ENCODE measurements around the gene KRT81. TPM values are rescaled to one million over a fixed set of nuclear protein-coding genes. Genes with fewer than 3 reads are reported as not detected.

Gene KRT81
- total RNA-seq, 1 donor from 2014 or later, result not detected

GRCh38 chr12:52250048-52250990, 41.0 kb downstream of the KRT81 start:
- H3K9me3 Mint-ChIP-seq (ENCODE audit: unreplicated experiment), result no peaks in the 10 kb centered on the region
- peaks cover 20% of the 10 kb centered on the region for H3K27me3 Mint-ChIP-seq (ENCODE audit: unreplicated experiment)
- no peaks in the 10 kb centered on the region for H3K36me3 Mint-ChIP-seq (ENCODE audit: low read depth, unreplicated experiment)
- DNase-seq (ENCODE audit: low spot score), result peak; percentile 58
- H3K4me3 Mint-ChIP-seq (ENCODE audit: unreplicated experiment), result no peak overlapping the region
- H3K4me1 Mint-ChIP-seq (ENCODE audit: unreplicated experiment), result peaks cover 8% of the 10 kb centered on the region
- TF ChIP-seq CTCF (IDR thresholded peaks at IDR 0.05; ENCODE audit: unreplicated experiment), result no peak
- peak overlapping the region; percentile 36 for H3K27ac Mint-ChIP-seq (ENCODE audit: unreplicated experiment)

- Mint-ChIP-seq H3K27me3 (ENCODE audit: unreplicated experiment) (peaks cover 20% of the 10 kb centered on the region), H3K4me3 (ENCODE audit: unreplicated experiment) (peak overlapping the region; percentile 62), H3K27ac (ENCODE audit: unreplicated experiment) (peak overlapping the region; percentile 1), H3K9me3 (ENCODE audit: unreplicated experiment) (no peaks in the 10 kb centered on the region), H3K36me3 (ENCODE audit: low read depth, unreplicated experiment) (no peaks in the 10 kb centered on the region), H3K4me1 (ENCODE audit: unreplicated experiment) (peaks cover 8% of the 10 kb centered on the region)
- TF ChIP-seq CTCF (IDR thresholded peaks at IDR 0.05; ENCODE audit: unreplicated experiment), result no peak
- DNase-seq (ENCODE audit: low spot score), result no peak
Observed at GRCh38 chr12:52249511-52250047, 41.8 kb downstream of the KRT81 start.

- Mint-ChIP-seq H3K27me3 (ENCODE audit: unreplicated experiment) (peaks cover 21% of the 10 kb centered on the region), H3K4me3 (ENCODE audit: unreplicated experiment) (peak overlapping the region; percentile 62), H3K27ac (ENCODE audit: unreplicated experiment) (no peak overlapping the region), H3K9me3 (ENCODE audit: unreplicated experiment) (no peaks in the 10 kb centered on the region), H3K36me3 (ENCODE audit: low read depth, unreplicated experiment) (no peaks in the 10 kb centered on the region), H3K4me1 (ENCODE audit: unreplicated experiment) (peaks cover 8% of the 10 kb centered on the region)
- TF ChIP-seq CTCF (IDR thresholded peaks at IDR 0.05; ENCODE audit: unreplicated experiment), result no peak
- DNase-seq (ENCODE audit: low spot score), result no peak
Observed at GRCh38 chr12:52248541-52249461, 42.5 kb downstream of the KRT81 start.

- TF ChIP-seq CTCF (IDR thresholded peaks at IDR 0.05; ENCODE audit: unreplicated experiment), result no peak
- Mint-ChIP-seq H3K36me3 (ENCODE audit: low read depth, unreplicated experiment) (no peaks in the 10 kb centered on the region), H3K4me3 (ENCODE audit: unreplicated experiment) (no peak overlapping the region), H3K9me3 (ENCODE audit: unreplicated experiment) (no peaks in the 10 kb centered on the region), H3K27me3 (ENCODE audit: unreplicated experiment) (peaks cover 21% of the 10 kb centered on the region), H3K4me1 (ENCODE audit: unreplicated experiment) (peaks cover 8% of the 10 kb centered on the region), H3K27ac (ENCODE audit: unreplicated experiment) (no peak overlapping the region)
- no peak for DNase-seq (ENCODE audit: low spot score)
Observed at GRCh38 chr12:52247622-52248540, 43.5 kb downstream of the KRT81 start.
